HG03558 (cell line): Measurements from ENCODE around the gene LINGO3.

Experiments
- ATAC-seq: cut with Tn5 transposase; IDR thresholded peaks from one replicate; pipeline ENCODE4 v1.9.1; 2021; ENCODE audit warnings: moderate number of reproducible peaks; ENCODE audit not compliant: unreplicated experiment; ENCODE audit errors: extremely low read depth

Gene LINGO3

GRCh38 chr19:2340496-2341243 is 32.7 kb upstream of the LINGO3 start:
- no peak for ATAC-seq

- no peak for ATAC-seq
Measured at GRCh38 chr19:2339644-2340310, 31.8 kb upstream of the LINGO3 start.

- ATAC-seq: no peak
Measured at GRCh38 chr19:2338751-2339643, 31.0 kb upstream of the LINGO3 start.

GRCh38 chr19:2338055-2338615 is 30.2 kb upstream of the LINGO3 start:
- no peak for ATAC-seq

GRCh38 chr19:2337329-2337707 is 29.4 kb upstream of the LINGO3 start:
- no peak for ATAC-seq

GRCh38 chr19:2336528-2337328 is 28.8 kb upstream of the LINGO3 start:
- ATAC-seq: no peak

GRCh38 chr19:2335848-2336247 is 27.9 kb upstream of the LINGO3 start:
- no peak for ATAC-seq

GRCh38 chr19:2334986-2335846 is 27.3 kb upstream of the LINGO3 start:
- ATAC-seq: no peak

- no peak for ATAC-seq
Measured at GRCh38 chr19:2334426-2334825, 26.5 kb upstream of the LINGO3 start.

GRCh38 chr19:2333807-2334211 is 25.9 kb upstream of the LINGO3 start:
- ATAC-seq: no peak

GRCh38 chr19:2333027-2333806 is 25.3 kb upstream of the LINGO3 start:
- no peak for ATAC-seq

GRCh38 chr19:2332341-2333026 is 24.5 kb upstream of the LINGO3 start:
- no peak for ATAC-seq

GRCh38 chr19:2331601-2332246 is 23.8 kb upstream of the LINGO3 start:
- ATAC-seq: no peak

GRCh38 chr19:2330632-2331284 is 22.8 kb upstream of the LINGO3 start:
- ATAC-seq: no peak

- ATAC-seq: no peak
Measured at GRCh38 chr19:2330255-2330631, 22.3 kb upstream of the LINGO3 start.

GRCh38 chr19:2329501-2329916 is 21.6 kb upstream of the LINGO3 start:
- ATAC-seq: no peak

- ATAC-seq: no peak
Measured at GRCh38 chr19:2329149-2329478, 21.2 kb upstream of the LINGO3 start.
